Ascending aorta (tissue), 2 donors: ENCODE measurements around the gene ENGASE. TPM values are rescaled to one million over a fixed set of nuclear protein-coding genes. Genes with fewer than 3 reads are reported as not detected.

Experiments
- DNase-seq, 2 donors: peaks; one replicate each; pipeline ENCODE4 v3.0.0-alpha.2; 2019; ENCODE audit warnings: low spot score in 2 of 2
- H3K27ac ChIP-seq, 2 donors: fragments of 200-600 bp; sonication (generic); one replicate each; pipeline ENCODE4 v1.5.1; 2016 to 2017; ENCODE audit warnings: mild to moderate bottlenecking in 1 of 2
- H3K27me3 ChIP-seq: fragments of 200-600 bp; sonication (generic); one replicate; pipeline ENCODE4 v1.5.1; 2017
- H3K36me3 ChIP-seq, 2 donors: fragments of 200-600 bp; sonication (generic); one replicate each; pipeline ENCODE4 v1.5.1; 2016
- H3K4me1 ChIP-seq, 2 donors: fragments of 200-600 bp; sonication (generic); one replicate each; pipeline ENCODE4 v1.5.1; 2016 to 2017; ENCODE audit warnings: mild to moderate bottlenecking in 1 of 2
- H3K4me3 ChIP-seq, 2 donors: fragments of 200-600 bp; sonication (generic); one replicate each; pipeline ENCODE4 v1.5.1; 2016 to 2017; ENCODE audit warnings: mild to moderate bottlenecking in 1 of 2
- H3K9me3 ChIP-seq, 2 donors: fragments of 200-600 bp; sonication (generic); one replicate each; pipeline ENCODE4 v1.5.1; 2016
- CTCF ChIP-seq, 3 experiments: fragments of 200-600 bp in 2 of 3; fragments of 450-650 bp in 1 of 3; sonication (generic) in 2 of 3; IDR thresholded peaks; one replicate each; pipeline ENCODE4 v1.5.1; 2016 to 2019; ENCODE audit warnings: antibody characterized with exemption in 3 of 3, mild to moderate bottlenecking in 1 of 3, moderate library complexity in 1 of 3
- intact Hi-C: fragments of 100-400 bp; cut with DNase I; formaldehyde crosslinking; loops from one replicate; pipeline ENCODE4 v1.15.1; 2023
- total RNA-seq: library from RNA; depleted of rRNA; stranded (reverse); fragments of >200 nt; gene quantifications from one replicate; pipeline ENCODE4 v1.1.0, GENCODE V29; 2016

ENGASE gene
- total RNA-seq, 1 donor from 2014 or later = 13.2 TPM

- no peak overlapping the region for H3K4me3 ChIP-seq
- intact Hi-C loops = no loop called here
- H3K9me3 ChIP-seq = no peaks in the 10 kb centered on the region
- no peak overlapping the region for H3K27ac ChIP-seq
- DNase-seq = peak in 1 of 2 donors; percentile 66
- TF ChIP-seq CTCF (IDR thresholded peaks at IDR 0.05) = no peak
- peaks cover 10 to 17% of the 10 kb centered on the region in 2 donors for H3K4me1 ChIP-seq
- peaks cover 9 to 41% of the 10 kb centered on the region in 2 donors for H3K36me3 ChIP-seq
- no peaks in the 10 kb centered on the region for H3K27me3 ChIP-seq
These were observed 29.5 kb upstream of the ENGASE start for GRCh38 chr17:79045001-79045729.

DNA sequence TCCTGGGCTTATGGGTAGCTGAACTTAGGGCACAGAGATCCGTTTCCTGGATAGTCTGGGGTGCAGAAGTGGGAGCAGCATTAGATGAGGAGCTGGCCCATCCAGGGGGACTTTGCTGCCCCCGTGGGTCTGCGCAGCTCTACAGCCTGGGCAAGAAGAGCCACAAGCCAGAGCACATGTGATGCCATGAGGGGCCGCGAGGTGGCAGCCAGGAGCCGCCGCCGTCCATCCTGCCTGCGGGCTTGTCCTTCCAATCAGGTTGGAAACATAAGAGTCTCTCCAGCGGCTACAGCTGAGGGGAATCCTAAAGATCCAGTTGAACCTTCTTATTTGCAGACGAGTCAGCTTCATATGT, 28.8 kb upstream of the ENGASE start:
- Histone ChIP-seq H3K4me1 (peaks cover 10 to 17% of the 10 kb centered on the region in 2 donors), H3K9me3 (no peaks in the 10 kb centered on the region), H3K27ac (peak overlapping the region; percentile 46 to 68), H3K27me3 (no peaks in the 10 kb centered on the region), H3K36me3 (peaks cover 9 to 48% of the 10 kb centered on the region in 2 donors), H3K4me3 (peak overlapping the region in 1 of 2 donors; percentile 43)
- peak; percentile 92 to 98 (median 95) for TF ChIP-seq CTCF (IDR thresholded peaks at IDR 0.05)
- intact Hi-C loops = loop anchor here (1.0 kb wide), 1 partner anchor 36 kb away; no protein-coding TSS in a partner anchor
- peak in 1 of 2 donors; percentile 88 for DNase-seq

DNA sequence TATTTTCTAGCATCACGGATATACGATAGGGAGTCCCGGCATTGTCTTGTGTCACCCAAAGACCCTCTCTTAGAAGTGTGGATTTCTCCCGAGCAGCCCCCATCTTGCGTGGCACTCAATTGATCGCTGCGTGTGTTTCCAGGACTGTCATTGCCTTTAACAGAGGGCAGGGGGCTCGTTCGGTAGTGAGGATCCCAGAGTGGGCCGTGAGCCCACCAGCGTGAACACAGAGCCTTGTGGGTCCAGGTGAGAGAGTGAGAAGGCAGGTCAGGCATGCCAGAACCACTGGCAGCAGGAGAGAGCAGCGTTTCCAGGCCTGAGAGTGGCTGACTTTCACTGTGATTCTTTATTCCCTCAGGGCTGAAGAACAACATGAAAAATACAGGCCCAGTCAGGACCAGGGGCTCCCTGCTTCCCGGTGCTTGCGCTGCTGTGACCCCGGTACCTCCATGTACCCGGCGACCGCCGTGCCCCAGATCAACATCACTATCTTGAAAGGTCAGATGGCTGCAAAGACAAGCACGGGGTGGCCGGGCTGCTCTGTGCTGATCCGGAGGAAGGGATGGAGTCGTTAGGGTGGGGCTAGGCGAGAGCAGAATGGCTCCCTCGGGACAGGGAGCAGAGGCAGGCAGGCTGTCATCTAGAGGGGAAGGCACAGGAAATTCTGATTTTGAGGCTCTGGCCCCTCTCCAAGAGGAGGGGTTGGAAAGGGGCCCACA, 28.3 kb upstream of the ENGASE start:
- no peaks in the 10 kb centered on the region for H3K9me3 ChIP-seq
- H3K27ac ChIP-seq = peak overlapping the region; percentile 46 to 68
- peaks cover 10 to 17% of the 10 kb centered on the region in 2 donors for H3K4me1 ChIP-seq
- TF ChIP-seq CTCF (IDR thresholded peaks at IDR 0.05) = no peak
- H3K27me3 ChIP-seq = no peaks in the 10 kb centered on the region
- no peak for DNase-seq
- H3K4me3 ChIP-seq = peak overlapping the region in 1 of 2 donors; percentile 43
- intact Hi-C loops = loop anchor here (1.0 kb wide), 1 partner anchor 36 kb away; no protein-coding TSS in a partner anchor
- H3K36me3 ChIP-seq = peaks cover 9 to 52% of the 10 kb centered on the region in 2 donors

- Histone ChIP-seq H3K27ac (peak overlapping the region; percentile 46 to 68), H3K4me1 (peaks cover 10 to 16% of the 10 kb centered on the region in 2 donors)
These were observed 27.7 kb upstream of the ENGASE start for GRCh38 chr17:79046916-79047280.

More at GRCh38 chr17:79046916-79047280, 27.7 kb upstream of the ENGASE start:
- Histone ChIP-seq H3K4me3 (peak overlapping the region in 1 of 2 donors; percentile 43), H3K27me3 (no peaks in the 10 kb centered on the region), H3K9me3 (no peaks in the 10 kb centered on the region), H3K36me3 (peaks cover 9 to 52% of the 10 kb centered on the region in 2 donors)
- TF ChIP-seq CTCF (IDR thresholded peaks at IDR 0.05) = no peak
- no peak for DNase-seq
- intact Hi-C loops = loop anchor here (1.0 kb wide), 1 partner anchor 35 kb away; no protein-coding TSS in a partner anchor
